ENCODE measurements around the gene TNFRSF8. TPM values are rescaled to one million over a fixed set of nuclear protein-coding genes. Genes with fewer than 3 reads are reported as not detected.

TNFRSF8 gene
- total and polyA plus RNA-seq, 9 of the 15 experiments (the other 6 are each of a cell fraction or from before 2014, with no cell fraction given), result 3.5 to 38.4 (median 17.1) TPM

GRCh38 chr1:12081648-12082396, 18.7 kb downstream of the TNFRSF8 start:
- intact Hi-C loops (cut with micrococcal nuclease), result no loop called here
- TF ChIP-seq GABPB2 (CRISPR knock-in tag; conservative IDR thresholded peaks at IDR 0.05), result no peak
- peak; percentile 91 for TF ChIP-seq CEBPB (tag; IDR thresholded peaks at IDR 0.05)
- peak in 1 of 3 experiments; percentile 90; a peak in 2 of 6 replicates for TF ChIP-seq ZBTB11 (CRISPR knock-in tag; IDR thresholded peaks at IDR 0.05)
- peak; percentile 74; the same call in 1 of the 2 replicates for TF ChIP-seq GABPB1 (CRISPR knock-in tag; IDR thresholded peaks at IDR 0.05)
- TF ChIP-seq ZNF707 (CRISPR knock-in tag; conservative IDR thresholded peaks at IDR 0.05), result no peak
- peak; percentile 88 for TF ChIP-seq ETV1 (tag; conservative IDR thresholded peaks at IDR 0.05; ENCODE audit: low read depth)
- TF ChIP-seq ZNF592 (IDR thresholded peaks at IDR 0.05), result peak; percentile 52; the same call in 1 of the 2 replicates
- peak; percentile 52; the same call in 1 of the 2 replicates for TF ChIP-seq SMAD4 (CRISPR knock-in tag; conservative IDR thresholded peaks at IDR 0.05)
- no peak for TF ChIP-seq ID3 (CRISPR knock-in tag; IDR thresholded peaks at IDR 0.05)
- 0 out of 2 replicates have a peak, but pooled peaks have one; percentile 29 for TF ChIP-seq ID3 (tag; IDR thresholded peaks at IDR 0.05)

More at GRCh38 chr1:12081648-12082396, 18.7 kb downstream of the TNFRSF8 start:
- BruUV-seq (replicated peaks), result no TSS peak
- H3K36me3 ChIP-seq (ENCODE audit: control insufficient read depth, insufficient read depth, low read length), result peaks cover 32% of the 10 kb centered on the region; the same call in 1 of the 3 replicates
- H4K20me1 ChIP-seq (replicated peaks; ENCODE audit: control insufficient read depth, insufficient read depth, low read length), result no peaks in the 10 kb centered on the region
- H3K4me1 ChIP-seq (replicated peaks in 1 of 2; ENCODE audit: control insufficient read depth in 2 of 2, insufficient read depth in 2 of 2, low read length in 2 of 2), result peaks cover 27 to 38% of the 10 kb centered on the region in 2 experiments; a peak in 4 of 5 replicates
- ChIA-PET POLR2A (no interaction called here), CTCF (ENCODE audit: low intra/inter-chr PET ratio) (no interaction called here)
- H3K27me3 ChIP-seq (ENCODE audit: control insufficient read depth in 2 of 2, insufficient read depth in 2 of 2, low read length in 2 of 2), result no peaks in the 10 kb centered on the region
- in situ Hi-C loops (cut with MboI), result no loop called here
- 79% methylated on average over 7 of the region's 7 CpGs for WGBS (ENCODE audit: insufficient coverage, low coverage, missing lambda C conversion rate)
- H3K9me3 ChIP-seq (replicated peaks; ENCODE audit: control insufficient read depth, insufficient read depth, low read depth, low read length), result no peaks in the 10 kb centered on the region
- peaks cover 4% of the 10 kb centered on the region; the same call in 1 of the 3 replicates for H3K79me2 ChIP-seq (ENCODE audit: control insufficient read depth, insufficient read depth, low read length)
- peak overlapping the region in 1 of 2 experiments; percentile 36; a peak in 1 of 4 replicates for H3K9ac ChIP-seq (ENCODE audit: insufficient read depth in 1 of 2, low read depth in 2 of 2, low read length in 2 of 2)
- DNase-seq (ENCODE audit: extremely low read depth in 1 of 4, low spot score in 3 of 4), result peak; percentile 63 to 73 (median 68)
- FAIRE-seq, result peak; percentile 98
- H3K4me2 ChIP-seq (ENCODE audit: insufficient read depth, low read length), result peak overlapping the region; percentile 60
- peak overlapping the region; percentile 87 for H2AFZ ChIP-seq (ENCODE audit: low read depth, low read length)
- peak overlapping the region; percentile 67 for H3K27ac ChIP-seq (ENCODE audit: extremely low read depth, low read depth, low read length)
- peak; percentile 81 for ATAC-seq
- H3K9me1 ChIP-seq (ENCODE audit: control insufficient read depth, insufficient read depth, low read length), result no peaks in the 10 kb centered on the region
- no peak overlapping the region for H3K4me3 ChIP-seq
